ENCODE measurements around the gene STPG3.

GRCh38 chr9:137225699-137226331 lies 25.3 kb upstream of the STPG3 start:
- TF ChIP-seq POLR2A (IDR thresholded peaks at IDR 0.05): no peak
- TF ChIP-seq CTCF (IDR thresholded peaks at IDR 0.05): no peak
